GM12878 (cell line): Measurements from ENCODE around the gene HOXC12. TPM values are rescaled to one million over a fixed set of nuclear protein-coding genes. Genes with fewer than 3 reads are reported as not detected.

Experiments
- ATAC-seq: fragments of 200-7000 bp; cut with Tn5 transposase; 3 replicates; pipeline ENCODE4 v1.9.1; 2020; ENCODE audit warnings: mild to moderate bottlenecking, moderate library complexity
- BruUV-seq: library from RNA; stranded (reverse); fragments of 400-500 nt; replicated peaks from 2 replicates; lab custom pipeline; 2021; lab: Mats Ljungman, UMichigan
- CTCF ChIA-PET: fragments of 300-600 bp; sonication (Branson Sonifier 250); formaldehyde crosslinking; extraction: SDS; loops from one replicate; lab custom pipeline; 2021; ENCODE audit warnings: inconsistent platforms; lab: Yijun Ruan, JAX
- POLR2A ChIA-PET: fragments of 350-600 bp; formaldehyde crosslinking; extraction: SDS; loops from one replicate; lab custom pipeline; 2021; ENCODE audit warnings: inconsistent platforms; lab: Charles Lee
- RAD21 ChIA-PET: fragments of 300-600 bp; sonication (Branson Sonifier 250); formaldehyde crosslinking; loops from one replicate; lab custom pipeline; 2023; ENCODE audit warnings: antibody characterized with exemption; ENCODE audit not compliant: unreplicated experiment; lab: Charles Lee
- SMC1A ChIA-PET: fragments of 300-600 bp; sonication (Branson Sonifier 250); formaldehyde crosslinking; loops from one replicate; lab custom pipeline; 2023; ENCODE audit not compliant: unreplicated experiment, uncharacterized antibody; lab: Charles Lee
- DNase-seq: peaks from one replicate; pipeline ENCODE4 v3.0.0-alpha.2; 2011; ENCODE audit warnings: low read depth, low spot score
- FAIRE-seq: peaks from 3 replicates; lab custom pipeline; 2011; peaks lifted over from hg19 to GRCh38; lab: Jason Lieb, UNC
- H2AFZ ChIP-seq: 2 replicates; pipeline ENCODE4 v1.6.0; 2011; ENCODE audit warnings: low read depth, low read length, control low read depth; ENCODE audit not compliant: control insufficient read depth
- H3K27ac ChIP-seq: 2 replicates; pipeline ENCODE4 v1.5.1; 2011; ENCODE audit warnings: control low read depth; ENCODE audit not compliant: control insufficient read depth, insufficient read depth
- H3K27me3 ChIP-seq, 2 experiments: replicated peaks in 1 of 2; 2 replicates each; pipeline versions ENCODE4 v1.6.0 to v1.6.1; 2011; ENCODE audit warnings: low read length in 1 of 2; ENCODE audit not compliant: control insufficient read depth in 2 of 2, insufficient read depth in 2 of 2
- H3K36me3 ChIP-seq, 2 experiments: 2 replicates each; pipeline ENCODE4 v1.5.1; 2011; ENCODE audit warnings: low read length in 1 of 2; ENCODE audit not compliant: control insufficient read depth in 2 of 2, insufficient read depth in 2 of 2
- H3K4me1 ChIP-seq: 2 replicates; pipeline ENCODE4 v1.6.1; 2011; ENCODE audit warnings: mild to moderate bottlenecking, low read length, moderate library complexity, mixed read lengths; ENCODE audit not compliant: control insufficient read depth, insufficient read depth
- H3K4me2 ChIP-seq: 2 replicates; pipeline ENCODE4 v1.6.0; 2011; ENCODE audit warnings: control low read depth; ENCODE audit not compliant: control insufficient read depth, insufficient read depth
- H3K4me3 ChIP-seq: fragments of 200-600 bp; sonication (generic); 2 replicates; pipeline ENCODE4 v1.5.1; 2016
- H3K79me2 ChIP-seq: 2 replicates; pipeline ENCODE4 v1.6.0; 2011; ENCODE audit warnings: low read length; ENCODE audit not compliant: control insufficient read depth, insufficient read depth
- H3K9ac ChIP-seq: 2 replicates; pipeline ENCODE4 v1.8.0; 2011; ENCODE audit warnings: low read length, control low read depth, mixed read lengths; ENCODE audit not compliant: control insufficient read depth, insufficient read depth
- H3K9me3 ChIP-seq: replicated peaks from 3 replicates; pipeline ENCODE4 v1.5.1; 2011; ENCODE audit warnings: mild to moderate bottlenecking, low read length; ENCODE audit not compliant: control insufficient read depth, insufficient read depth
- H4K20me1 ChIP-seq: 2 replicates; pipeline ENCODE4 v1.6.0; 2011; ENCODE audit not compliant: control insufficient read depth, insufficient read depth
- NFXL1 ChIP-seq: fragments of 450-650 bp; IDR thresholded peaks from 2 replicates; pipeline ENCODE4 v1.6.1; 2017; ENCODE audit warnings: antibody characterized with exemption, mild to moderate bottlenecking, borderline replicate concordance
- NFYB ChIP-seq: IDR thresholded peaks from 2 replicates; pipeline ENCODE4 v1.6.1; 2011; ENCODE audit warnings: low read depth, mild to moderate bottlenecking, low read length, improper control_type of control experiment, moderate library complexity; ENCODE audit not compliant: insufficient read depth
- PAX5 ChIP-seq: IDR thresholded peaks from 2 replicates; pipeline ENCODE4 v1.6.1; 2011; ENCODE audit warnings: low read depth, low read length, borderline replicate concordance
- WGBS: methylation state at CpG from one replicate; pipeline ENCODE4 v1.1.6; 2016; ENCODE audit warnings: low lambda C conversion rate; ENCODE audit not compliant: insufficient replicate concordance, insufficient coverage; ENCODE audit errors: missing lambda C conversion rate; 5-methylcytosine and 5-hydroxymethylcytosine counted together
- in situ Hi-C: fragments of 300-500 bp; cut with MboI; formaldehyde crosslinking; loops from 9 replicates; pipeline ENCODE4 v1.14.3; 2018; ENCODE audit warnings: mixed read lengths
- intact Hi-C: fragments of 100-400 bp; cut with micrococcal nuclease; formaldehyde crosslinking; loops from one replicate; pipeline ENCODE4 v1.14.2; 2022; ENCODE audit not compliant: unreplicated experiment
- polyA plus RNA-seq, 11 experiments: library from polyadenylated mRNA; depleted of rRNA in 4 of 11; unstranded in 6 of 11; stranded (reverse) in 5 of 11; fragments of >200 nt; fragmentation: Nextera tagmentation in 4 of 11; fragmentation: Illumina TruSeq in 1 of 11; extraction: Ambion mirVana in 4 of 11; extraction: Trizol in 1 of 11; gene quantifications; 1 replicate in 1 of 11; 2 replicates in 10 of 11; pipeline versions ENCODE4 v1.2.1 to v1.2.3, GENCODE V29; 2011 to 2016; ENCODE audit warnings: inconsistent platforms in 2 of 11, missing spikeins in 2 of 11, low read depth in 1 of 11
- total RNA-seq, 4 experiments: library from RNA; depleted of rRNA in 3 of 4; stranded (reverse); fragments of >200 nt in 3 of 4; fragmentation: Illumina TruSeq in 1 of 4; extraction: Trizol in 1 of 4; gene quantifications; 2 replicates each; pipeline versions ENCODE4 v1.2.1 to v1.2.3, GENCODE V29; 2013 to 2021
- TF ChIP-seq, protein P1 (sequence below): IDR thresholded peaks from 2 replicates; pipeline ENCODE4 v1.6.1; 2012; ENCODE audit warnings: mild to moderate bottlenecking, low read depth, low read length
- TF ChIP-seq, protein P2 (sequence below): IDR thresholded peaks from 2 replicates; pipeline ENCODE4 v1.6.1; 2011; ENCODE audit warnings: low read depth, mild to moderate bottlenecking, low read length, moderate library complexity, borderline replicate concordance; ENCODE audit errors: extremely low read depth
- TF ChIP-seq, protein P3 (sequence below): fragments of 450-650 bp; IDR thresholded peaks from 2 replicates; pipeline ENCODE4 v1.6.1; 2018; ENCODE audit warnings: borderline replicate concordance, mild to moderate bottlenecking; ENCODE audit not compliant: partially characterized antibody

HOXC12 gene
- total and polyA plus RNA-seq, 10 of the 15 experiments (the other 5 are each of a cell fraction or from before 2014, with no cell fraction given), result not detected

DNA sequence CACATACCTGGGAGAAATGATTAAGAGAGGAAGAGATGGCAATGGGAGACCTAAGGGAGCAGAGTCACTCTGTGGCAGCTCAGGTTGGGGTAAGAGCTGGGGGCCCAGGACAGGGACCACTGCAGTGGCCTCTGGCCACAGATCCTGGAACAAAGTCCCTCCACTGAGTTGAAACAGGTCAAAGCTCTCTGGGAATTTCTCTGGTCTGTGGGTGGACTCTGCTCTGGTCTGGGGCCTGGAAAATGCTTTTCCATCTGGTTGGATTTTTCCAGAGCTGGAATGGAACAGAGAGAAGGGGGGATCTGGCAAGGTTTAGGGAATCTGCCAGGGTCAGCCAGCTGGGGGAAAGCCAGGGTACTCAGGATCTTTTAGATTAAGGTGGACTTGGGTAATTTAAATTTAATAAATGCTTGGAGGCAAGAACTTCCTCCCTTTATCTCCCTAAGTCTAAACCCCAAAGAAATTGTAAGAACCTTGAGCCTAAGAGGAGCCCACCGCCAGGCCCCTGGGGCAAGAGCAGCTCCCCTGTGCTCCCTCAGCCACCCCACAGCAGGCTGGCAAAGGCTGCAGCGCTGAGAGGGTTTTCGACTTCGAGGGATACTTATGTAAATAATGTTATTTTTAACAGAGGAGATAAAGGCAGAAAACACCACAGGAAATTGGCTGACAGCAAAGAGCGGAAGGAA lies 34.0 kb downstream of the HOXC12 start:
- no peak overlapping the region for H3K27ac ChIP-seq
- H2AFZ ChIP-seq, result no peak overlapping the region
- H3K4me1 ChIP-seq, result peaks cover 15% of the 10 kb centered on the region
- ChIA-PET SMC1A (interaction anchor here (1.0 to 4.5 kb wide), 5 partner anchors 11 to 228 kb away, joined by 3 to 29 read pairs (median 3); no protein-coding TSS in a partner anchor), CTCF (interaction anchor here (0.8 to 5.5 kb wide), 13 partner anchors 32 to 288 kb away, joined by 3 to 54 read pairs (median 5); no protein-coding TSS in a partner anchor), RAD21 (interaction anchor here (1.1 to 2.2 kb wide), 4 partner anchors 17 to 219 kb away, joined by 3 to 7 read pairs (median 4); partner anchors contain the start of genes HOXC5 and SMUG1), POLR2A (interaction anchor here (1.0 kb wide), 1 partner anchor 11 kb away, joined by 3 read pairs; the partner anchor contains the start of gene HOXC9)
- peaks cover 3% of the 10 kb centered on the region; the same call in 1 of the 2 replicates for H4K20me1 ChIP-seq
- no peak for FAIRE-seq
- H3K79me2 ChIP-seq, result no peaks in the 10 kb centered on the region
- H3K4me2 ChIP-seq, result peak overlapping the region; percentile 75; the same call in 1 of the 2 replicates
- no peak for TF ChIP-seq PAX5
- TF ChIP-seq, protein P1, sequence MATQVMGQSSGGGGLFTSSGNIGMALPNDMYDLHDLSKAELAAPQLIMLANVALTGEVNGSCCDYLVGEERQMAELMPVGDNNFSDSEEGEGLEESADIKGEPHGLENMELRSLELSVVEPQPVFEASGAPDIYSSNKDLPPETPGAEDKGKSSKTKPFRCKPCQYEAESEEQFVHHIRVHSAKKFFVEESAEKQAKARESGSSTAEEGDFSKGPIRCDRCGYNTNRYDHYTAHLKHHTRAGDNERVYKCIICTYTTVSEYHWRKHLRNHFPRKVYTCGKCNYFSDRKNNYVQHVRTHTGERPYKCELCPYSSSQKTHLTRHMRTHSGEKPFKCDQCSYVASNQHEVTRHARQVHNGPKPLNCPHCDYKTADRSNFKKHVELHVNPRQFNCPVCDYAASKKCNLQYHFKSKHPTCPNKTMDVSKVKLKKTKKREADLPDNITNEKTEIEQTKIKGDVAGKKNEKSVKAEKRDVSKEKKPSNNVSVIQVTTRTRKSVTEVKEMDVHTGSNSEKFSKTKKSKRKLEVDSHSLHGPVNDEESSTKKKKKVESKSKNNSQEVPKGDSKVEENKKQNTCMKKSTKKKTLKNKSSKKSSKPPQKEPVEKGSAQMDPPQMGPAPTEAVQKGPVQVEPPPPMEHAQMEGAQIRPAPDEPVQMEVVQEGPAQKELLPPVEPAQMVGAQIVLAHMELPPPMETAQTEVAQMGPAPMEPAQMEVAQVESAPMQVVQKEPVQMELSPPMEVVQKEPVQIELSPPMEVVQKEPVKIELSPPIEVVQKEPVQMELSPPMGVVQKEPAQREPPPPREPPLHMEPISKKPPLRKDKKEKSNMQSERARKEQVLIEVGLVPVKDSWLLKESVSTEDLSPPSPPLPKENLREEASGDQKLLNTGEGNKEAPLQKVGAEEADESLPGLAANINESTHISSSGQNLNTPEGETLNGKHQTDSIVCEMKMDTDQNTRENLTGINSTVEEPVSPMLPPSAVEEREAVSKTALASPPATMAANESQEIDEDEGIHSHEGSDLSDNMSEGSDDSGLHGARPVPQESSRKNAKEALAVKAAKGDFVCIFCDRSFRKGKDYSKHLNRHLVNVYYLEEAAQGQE, result no peak
- TF ChIP-seq, protein P2, sequence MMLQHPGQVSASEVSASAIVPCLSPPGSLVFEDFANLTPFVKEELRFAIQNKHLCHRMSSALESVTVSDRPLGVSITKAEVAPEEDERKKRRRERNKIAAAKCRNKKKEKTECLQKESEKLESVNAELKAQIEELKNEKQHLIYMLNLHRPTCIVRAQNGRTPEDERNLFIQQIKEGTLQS, result no peak
- no peak for TF ChIP-seq NFYB
- TF ChIP-seq NFXL1, result no peak
- TF ChIP-seq, protein P3, sequence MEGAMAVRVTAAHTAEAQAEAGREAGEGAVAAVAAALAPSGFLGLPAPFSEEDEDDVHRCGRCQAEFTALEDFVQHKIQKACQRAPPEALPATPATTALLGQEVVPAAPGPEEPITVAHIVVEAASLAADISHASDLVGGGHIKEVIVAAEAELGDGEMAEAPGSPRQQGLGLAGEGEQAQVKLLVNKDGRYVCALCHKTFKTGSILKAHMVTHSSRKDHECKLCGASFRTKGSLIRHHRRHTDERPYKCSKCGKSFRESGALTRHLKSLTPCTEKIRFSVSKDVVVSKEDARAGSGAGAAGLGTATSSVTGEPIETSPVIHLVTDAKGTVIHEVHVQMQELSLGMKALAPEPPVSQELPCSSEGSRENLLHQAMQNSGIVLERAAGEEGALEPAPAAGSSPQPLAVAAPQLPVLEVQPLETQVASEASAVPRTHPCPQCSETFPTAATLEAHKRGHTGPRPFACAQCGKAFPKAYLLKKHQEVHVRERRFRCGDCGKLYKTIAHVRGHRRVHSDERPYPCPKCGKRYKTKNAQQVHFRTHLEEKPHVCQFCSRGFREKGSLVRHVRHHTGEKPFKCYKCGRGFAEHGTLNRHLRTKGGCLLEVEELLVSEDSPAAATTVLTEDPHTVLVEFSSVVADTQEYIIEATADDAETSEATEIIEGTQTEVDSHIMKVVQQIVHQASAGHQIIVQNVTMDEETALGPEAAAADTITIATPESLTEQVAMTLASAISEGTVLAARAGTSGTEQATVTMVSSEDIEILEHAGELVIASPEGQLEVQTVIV, result no peak
- no peak overlapping the region for H3K4me3 ChIP-seq
- no peaks in the 10 kb centered on the region for H3K9me3 ChIP-seq
- no peaks in the 10 kb centered on the region for H3K36me3 ChIP-seq
- H3K27me3 ChIP-seq, result peaks cover 36 to 59% of the 10 kb centered on the region in 2 experiments
- under 1% methylated on average over 5 of the region's 5 CpGs for WGBS
- ATAC-seq, result peak; percentile 20
- no TSS peak for BruUV-seq
- DNase-seq, result no peak
- intact Hi-C loops, result loop anchor here (5.0 to 10.0 kb wide), 3 partner anchors 194 to 284 kb away; no protein-coding TSS in a partner anchor
- in situ Hi-C loops, result no loop called here
- no peak overlapping the region for H3K9ac ChIP-seq
